Liver (tissue), 9 donors: ENCODE data around the gene TNS1. TPM values are rescaled to one million over a fixed set of nuclear protein-coding genes. Genes with fewer than 3 reads are reported as not detected.

Experiments
- DNase-seq: peaks from one replicate; pipeline ENCODE4 v3.0.0-alpha.2; 2017; ENCODE audit warnings: low spot score
- H3K27ac ChIP-seq, 2 donors: one replicate each; pipeline ENCODE4 v1.7.0; 2013; ENCODE audit warnings: inconsistent platforms in 2 of 2, low read length in 2 of 2, control low read depth in 1 of 2, low read depth in 1 of 2, mild to moderate bottlenecking in 1 of 2
- H3K27me3 ChIP-seq, 4 donors: one replicate each; pipeline versions ENCODE4 v1.6.1 to v1.7.0; 2013; ENCODE audit warnings: low read length in 3 of 4, inconsistent platforms in 1 of 4, mild to moderate bottlenecking in 1 of 4, moderate library complexity in 1 of 4; ENCODE audit not compliant: control insufficient read depth in 4 of 4, insufficient read depth in 4 of 4
- H3K36me3 ChIP-seq, 4 donors: one replicate each; pipeline versions ENCODE4 v1.6.1 to v1.7.0; 2013; ENCODE audit warnings: low read length in 3 of 4, mild to moderate bottlenecking in 3 of 4, low read depth in 1 of 4, moderate library complexity in 1 of 4; ENCODE audit not compliant: control insufficient read depth in 4 of 4, insufficient read depth in 3 of 4
- H3K4me1 ChIP-seq, 4 donors: one replicate each; pipeline versions ENCODE4 v1.6.1 to v1.7.0; 2013; ENCODE audit warnings: low read length in 3 of 4, mild to moderate bottlenecking in 3 of 4, moderate library complexity in 1 of 4; ENCODE audit not compliant: control insufficient read depth in 4 of 4, insufficient read depth in 4 of 4
- H3K4me3 ChIP-seq, 3 donors: one replicate each; pipeline versions ENCODE4 v1.6.1 to v1.7.0; 2013; ENCODE audit warnings: low read length in 3 of 3, control low read depth in 1 of 3, low read depth in 1 of 3, mild to moderate bottlenecking in 1 of 3
- H3K9ac ChIP-seq, 2 donors: one replicate each; pipeline ENCODE4 v1.7.0; 2013; ENCODE audit warnings: low read length in 2 of 2, mild to moderate bottlenecking in 2 of 2, moderate library complexity in 2 of 2, control low read depth in 1 of 2, low read depth in 1 of 2
- H3K9me3 ChIP-seq, 4 donors: one replicate each; pipeline versions ENCODE4 v1.6.1 to v1.7.0; 2013; ENCODE audit warnings: low read length in 3 of 4; ENCODE audit not compliant: control insufficient read depth in 4 of 4
- EGR1 ChIP-seq, 2 donors: IDR thresholded peaks; 2 replicates each; pipeline ENCODE4 v1.6.1; 2016 to 2018; ENCODE audit warnings: antibody characterized with exemption in 2 of 2, low read depth in 2 of 2
- FOXA1 ChIP-seq: IDR thresholded peaks from 2 replicates; pipeline ENCODE4 v1.6.1; 2016; ENCODE audit warnings: antibody characterized with exemption
- FOXA2 ChIP-seq: IDR thresholded peaks from 2 replicates; pipeline ENCODE4 v1.6.1; 2016; ENCODE audit warnings: antibody characterized with exemption
- GABPA ChIP-seq, 2 donors: IDR thresholded peaks in 1 of 2; conservative IDR thresholded peaks in 1 of 2; 2 replicates each; pipeline ENCODE4 v1.6.1; 2016; ENCODE audit warnings: antibody characterized with exemption in 2 of 2, mild to moderate bottlenecking in 1 of 2, moderate library complexity in 1 of 2
- HNF4G ChIP-seq: IDR thresholded peaks from 2 replicates; pipeline ENCODE4 v1.6.1; 2016; ENCODE audit warnings: antibody characterized with exemption
- JUND ChIP-seq, 2 donors: IDR thresholded peaks; 2 replicates each; pipeline ENCODE4 v1.6.1; 2016; ENCODE audit warnings: antibody characterized with exemption in 2 of 2
- NR2F2 ChIP-seq: IDR thresholded peaks from 2 replicates; pipeline ENCODE4 v1.6.1; 2016; ENCODE audit warnings: antibody characterized with exemption
- SP1 ChIP-seq: IDR thresholded peaks from 2 replicates; pipeline ENCODE4 v1.6.1; 2018; ENCODE audit warnings: antibody characterized with exemption, mild to moderate bottlenecking
- YY1 ChIP-seq: IDR thresholded peaks from 2 replicates; pipeline ENCODE4 v1.6.1; 2016; ENCODE audit warnings: antibody characterized with exemption, mild to moderate bottlenecking
- WGBS: extraction: QIAGEN DNeasy Blood & Tissue Kit; methylation state at CpG from one replicate; pipeline ENCODE4 v1.1.7; 2013; 5-methylcytosine and 5-hydroxymethylcytosine counted together
- polyA plus RNA-seq, 2 donors: library from polyadenylated mRNA; stranded (reverse) in 1 of 2; unstranded in 1 of 2; fragments of 200-250 nt in 1 of 2; fragments of >200 nt in 1 of 2; fragmentation: Nextera tagmentation in 1 of 2; extraction: Ambion mirVana in 1 of 2; gene quantifications; one replicate each; pipeline versions ENCODE4 v1.2.1 to v1.2.3, GENCODE V29; 2013 to 2015
- total RNA-seq, 2 donors: library from RNA; depleted of rRNA; stranded (reverse); fragments of >200 nt; gene quantifications; one replicate each; pipeline ENCODE4 v1.2.3, GENCODE V29; 2014
- TF ChIP-seq, protein P1 (sequence below): IDR thresholded peaks from 2 replicates; pipeline ENCODE4 v1.6.1; 2016; ENCODE audit warnings: antibody characterized with exemption
- TF ChIP-seq, protein P2 (sequence below): IDR thresholded peaks from 2 replicates; pipeline ENCODE4 v1.6.1; 2016; ENCODE audit warnings: antibody characterized with exemption
- TF ChIP-seq, protein P3 (sequence below): IDR thresholded peaks from 2 replicates; pipeline ENCODE4 v1.6.1; 2016; ENCODE audit warnings: antibody characterized with exemption
- TF ChIP-seq, protein P4 (sequence below): IDR thresholded peaks from 2 replicates; pipeline ENCODE4 v1.6.1; 2016; ENCODE audit warnings: antibody characterized with exemption, mild to moderate bottlenecking
- donor health status: healthy.
- donor health status: healthy.
- donor health status: healthy.
- donor health status: healthy.
- donor health status: healthy.

TNS1 gene
- total and polyA plus RNA-seq, 4 donors: 16.3 to 128 (median 57.3) TPM

DNA sequence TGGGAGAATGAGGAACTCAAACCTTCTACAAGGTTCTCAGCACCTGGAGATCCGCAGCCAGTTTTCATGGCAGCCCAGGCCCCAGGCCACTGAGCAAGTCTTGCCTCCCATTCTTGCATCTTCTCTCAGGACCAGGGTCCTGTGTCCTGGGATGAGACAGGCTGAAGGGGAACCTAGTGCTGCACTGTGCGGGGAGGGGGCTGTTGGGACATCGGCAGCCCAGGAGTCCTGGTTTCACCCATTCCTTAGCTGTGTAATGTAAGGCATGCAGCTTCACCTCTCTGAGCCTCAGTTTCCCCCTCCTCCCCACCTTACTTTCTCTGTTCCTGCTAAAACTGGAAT is 43.9 kb downstream of the TNS1 start:
- no peak overlapping the region for H3K4me3 ChIP-seq
- no peaks in the 10 kb centered on the region for H3K36me3 ChIP-seq
- H3K27me3 ChIP-seq: no peaks in the 10 kb centered on the region
- DNase-seq: no peak
- TF ChIP-seq HNF4G (no peak), JUND (IDR thresholded peaks at IDR 0.05) (no peak), YY1 (no peak), FOXA2 (no peak), EGR1 (IDR thresholded peaks at IDR 0.05; ENCODE audit: low read depth in 2 of 2) (no peak), SP1 (no peak), FOXA1 (no peak), GABPA (IDR thresholded peaks at IDR 0.05 in 1 of 2, conservative IDR thresholded peaks at IDR 0.05 in 1 of 2) (no peak)
- TF ChIP-seq, protein P1, sequence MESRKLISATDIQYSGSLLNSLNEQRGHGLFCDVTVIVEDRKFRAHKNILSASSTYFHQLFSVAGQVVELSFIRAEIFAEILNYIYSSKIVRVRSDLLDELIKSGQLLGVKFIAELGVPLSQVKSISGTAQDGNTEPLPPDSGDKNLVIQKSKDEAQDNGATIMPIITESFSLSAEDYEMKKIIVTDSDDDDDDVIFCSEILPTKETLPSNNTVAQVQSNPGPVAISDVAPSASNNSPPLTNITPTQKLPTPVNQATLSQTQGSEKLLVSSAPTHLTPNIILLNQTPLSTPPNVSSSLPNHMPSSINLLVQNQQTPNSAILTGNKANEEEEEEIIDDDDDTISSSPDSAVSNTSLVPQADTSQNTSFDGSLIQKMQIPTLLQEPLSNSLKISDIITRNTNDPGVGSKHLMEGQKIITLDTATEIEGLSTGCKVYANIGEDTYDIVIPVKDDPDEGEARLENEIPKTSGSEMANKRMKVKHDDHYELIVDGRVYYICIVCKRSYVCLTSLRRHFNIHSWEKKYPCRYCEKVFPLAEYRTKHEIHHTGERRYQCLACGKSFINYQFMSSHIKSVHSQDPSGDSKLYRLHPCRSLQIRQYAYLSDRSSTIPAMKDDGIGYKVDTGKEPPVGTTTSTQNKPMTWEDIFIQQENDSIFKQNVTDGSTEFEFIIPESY: no peak
- TF ChIP-seq, protein P2, sequence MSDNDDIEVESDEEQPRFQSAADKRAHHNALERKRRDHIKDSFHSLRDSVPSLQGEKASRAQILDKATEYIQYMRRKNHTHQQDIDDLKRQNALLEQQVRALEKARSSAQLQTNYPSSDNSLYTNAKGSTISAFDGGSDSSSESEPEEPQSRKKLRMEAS: no peak
- TF ChIP-seq, protein P3, sequence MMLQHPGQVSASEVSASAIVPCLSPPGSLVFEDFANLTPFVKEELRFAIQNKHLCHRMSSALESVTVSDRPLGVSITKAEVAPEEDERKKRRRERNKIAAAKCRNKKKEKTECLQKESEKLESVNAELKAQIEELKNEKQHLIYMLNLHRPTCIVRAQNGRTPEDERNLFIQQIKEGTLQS: no peak
- TF ChIP-seq, protein P4, sequence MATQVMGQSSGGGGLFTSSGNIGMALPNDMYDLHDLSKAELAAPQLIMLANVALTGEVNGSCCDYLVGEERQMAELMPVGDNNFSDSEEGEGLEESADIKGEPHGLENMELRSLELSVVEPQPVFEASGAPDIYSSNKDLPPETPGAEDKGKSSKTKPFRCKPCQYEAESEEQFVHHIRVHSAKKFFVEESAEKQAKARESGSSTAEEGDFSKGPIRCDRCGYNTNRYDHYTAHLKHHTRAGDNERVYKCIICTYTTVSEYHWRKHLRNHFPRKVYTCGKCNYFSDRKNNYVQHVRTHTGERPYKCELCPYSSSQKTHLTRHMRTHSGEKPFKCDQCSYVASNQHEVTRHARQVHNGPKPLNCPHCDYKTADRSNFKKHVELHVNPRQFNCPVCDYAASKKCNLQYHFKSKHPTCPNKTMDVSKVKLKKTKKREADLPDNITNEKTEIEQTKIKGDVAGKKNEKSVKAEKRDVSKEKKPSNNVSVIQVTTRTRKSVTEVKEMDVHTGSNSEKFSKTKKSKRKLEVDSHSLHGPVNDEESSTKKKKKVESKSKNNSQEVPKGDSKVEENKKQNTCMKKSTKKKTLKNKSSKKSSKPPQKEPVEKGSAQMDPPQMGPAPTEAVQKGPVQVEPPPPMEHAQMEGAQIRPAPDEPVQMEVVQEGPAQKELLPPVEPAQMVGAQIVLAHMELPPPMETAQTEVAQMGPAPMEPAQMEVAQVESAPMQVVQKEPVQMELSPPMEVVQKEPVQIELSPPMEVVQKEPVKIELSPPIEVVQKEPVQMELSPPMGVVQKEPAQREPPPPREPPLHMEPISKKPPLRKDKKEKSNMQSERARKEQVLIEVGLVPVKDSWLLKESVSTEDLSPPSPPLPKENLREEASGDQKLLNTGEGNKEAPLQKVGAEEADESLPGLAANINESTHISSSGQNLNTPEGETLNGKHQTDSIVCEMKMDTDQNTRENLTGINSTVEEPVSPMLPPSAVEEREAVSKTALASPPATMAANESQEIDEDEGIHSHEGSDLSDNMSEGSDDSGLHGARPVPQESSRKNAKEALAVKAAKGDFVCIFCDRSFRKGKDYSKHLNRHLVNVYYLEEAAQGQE: no peak
- WGBS: 95% methylated on average over 3 of the region's 3 CpGs
- no peak overlapping the region for H3K27ac ChIP-seq
- H3K9me3 ChIP-seq: no peaks in the 10 kb centered on the region
- H3K4me1 ChIP-seq: peaks cover 0 to 7% (median 2%) of the 10 kb centered on the region in 4 donors
- no peak overlapping the region for H3K9ac ChIP-seq

DNA sequence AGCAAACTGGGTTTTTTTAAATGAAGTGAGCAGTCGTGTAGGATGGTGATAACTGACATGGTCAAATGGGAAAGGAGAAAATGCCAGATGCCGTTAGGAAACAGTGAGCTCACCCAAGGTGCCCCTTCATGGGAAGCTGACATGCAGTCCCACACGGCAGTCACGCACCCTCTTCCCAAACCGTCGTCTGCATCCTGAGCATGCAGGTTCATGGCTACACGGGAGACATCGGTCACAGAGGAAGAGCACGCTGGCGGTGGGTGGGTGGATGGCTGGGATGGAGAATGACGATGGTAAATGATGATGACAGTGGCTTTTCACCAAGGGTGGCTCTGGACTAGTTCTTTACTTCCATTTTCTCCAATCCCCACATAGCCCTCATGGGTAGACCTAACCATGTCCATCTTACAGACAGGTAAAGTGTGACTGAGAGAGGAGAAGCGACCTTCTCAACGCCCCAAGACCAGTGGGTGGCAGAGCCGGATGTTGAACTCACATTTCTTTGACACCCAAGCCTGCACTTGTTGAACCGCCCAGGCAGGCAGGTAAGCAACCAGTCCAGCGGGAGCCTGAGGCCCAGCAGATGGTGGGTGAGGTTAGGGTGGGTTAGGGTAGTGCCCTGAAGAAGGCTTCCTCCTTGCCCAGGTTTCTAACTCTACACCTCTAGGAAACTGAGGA is 44.5 kb downstream of the TNS1 start:
- Histone ChIP-seq H3K27ac (no peak overlapping the region), H3K27me3 (no peaks in the 10 kb centered on the region), H3K9me3 (no peaks in the 10 kb centered on the region), H3K4me1 (peaks cover 0 to 7% (median 2%) of the 10 kb centered on the region in 4 donors), H3K9ac (no peak overlapping the region), H3K4me3 (no peak overlapping the region), H3K36me3 (no peaks in the 10 kb centered on the region)
- TF ChIP-seq NR2F2: no peak
- no peak for TF ChIP-seq EGR1 (IDR thresholded peaks at IDR 0.05; ENCODE audit: low read depth in 2 of 2)
- TF ChIP-seq, protein P1: no peak
- no peak for TF ChIP-seq HNF4G
- DNase-seq: no peak
- 96% methylated on average over 16 of the region's 16 CpGs for WGBS
